C4-2B (cell line): ENCODE measurements around the gene AP1M1.

Source experiments
- ZFX ChIP-seq: fragments of 450-650 bp; IDR thresholded peaks from 2 replicates; pipeline ENCODE4 v1.6.1; 2017
- TF ChIP-seq, protein P1 (sequence below): fragments of 450-650 bp; conservative IDR thresholded peaks from 2 replicates; pipeline ENCODE4 v1.5.1; 2017; ENCODE audit warnings: mild to moderate bottlenecking

DNA sequence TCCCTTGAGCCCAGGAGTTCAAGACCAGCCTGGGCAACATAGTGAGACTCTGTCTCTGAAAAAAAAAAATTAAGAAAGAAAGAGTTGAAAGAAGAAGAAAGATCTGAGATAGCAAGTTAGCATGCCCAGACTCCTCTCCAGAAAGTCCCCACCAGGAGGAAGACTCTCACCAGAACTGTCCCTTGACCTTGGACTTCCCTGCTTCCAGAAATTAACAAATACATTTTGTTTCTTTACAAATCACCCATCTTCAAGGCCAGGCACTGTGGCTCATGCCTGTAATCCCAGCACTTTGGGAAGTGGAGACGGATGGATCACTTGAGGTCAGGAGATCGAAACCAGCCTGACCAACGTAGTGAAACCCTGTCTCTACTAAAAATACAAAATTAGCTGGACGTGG, 82.6 kb downstream of the AP1M1 start:
- TF ChIP-seq, protein P1, sequence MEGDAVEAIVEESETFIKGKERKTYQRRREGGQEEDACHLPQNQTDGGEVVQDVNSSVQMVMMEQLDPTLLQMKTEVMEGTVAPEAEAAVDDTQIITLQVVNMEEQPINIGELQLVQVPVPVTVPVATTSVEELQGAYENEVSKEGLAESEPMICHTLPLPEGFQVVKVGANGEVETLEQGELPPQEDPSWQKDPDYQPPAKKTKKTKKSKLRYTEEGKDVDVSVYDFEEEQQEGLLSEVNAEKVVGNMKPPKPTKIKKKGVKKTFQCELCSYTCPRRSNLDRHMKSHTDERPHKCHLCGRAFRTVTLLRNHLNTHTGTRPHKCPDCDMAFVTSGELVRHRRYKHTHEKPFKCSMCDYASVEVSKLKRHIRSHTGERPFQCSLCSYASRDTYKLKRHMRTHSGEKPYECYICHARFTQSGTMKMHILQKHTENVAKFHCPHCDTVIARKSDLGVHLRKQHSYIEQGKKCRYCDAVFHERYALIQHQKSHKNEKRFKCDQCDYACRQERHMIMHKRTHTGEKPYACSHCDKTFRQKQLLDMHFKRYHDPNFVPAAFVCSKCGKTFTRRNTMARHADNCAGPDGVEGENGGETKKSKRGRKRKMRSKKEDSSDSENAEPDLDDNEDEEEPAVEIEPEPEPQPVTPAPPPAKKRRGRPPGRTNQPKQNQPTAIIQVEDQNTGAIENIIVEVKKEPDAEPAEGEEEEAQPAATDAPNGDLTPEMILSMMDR: no peak
- no peak for TF ChIP-seq ZFX
